Stimulated activated naive B cell treated with anti-CD40 and anti-IgM and Interleukin-4, amounts not matched to agents 10 μg/mL and 1 μg/mL and 100 μg/mL, for 72 hours (primary cell): ENCODE measurements around the gene MAJIN.

Experiments used
- ATAC-seq, 2 donors: fragments of 150-1000 bp; cut with Tn5 transposase; replicated peaks; 2 replicates each; pipeline ENCODE4 v1.10.0; 2021; ENCODE audit warnings: moderate library complexity in 1 of 2
- DNase-seq: peaks from one replicate; pipeline ENCODE4 v3.0.0; 2021
- H3K27ac Mint-ChIP-seq: one replicate; pipeline ENCODE4 v1.8.0; 2022; ENCODE audit warnings: mild to moderate bottlenecking, mixed read lengths
- H3K27me3 Mint-ChIP-seq, 2 donors: one replicate each; pipeline ENCODE4 v1.8.0; 2022; ENCODE audit warnings: mixed read lengths in 2 of 2
- H3K36me3 Mint-ChIP-seq, 2 donors: one replicate each; pipeline ENCODE4 v1.8.0; 2022; ENCODE audit warnings: mixed read lengths in 2 of 2, mild to moderate bottlenecking in 1 of 2
- H3K4me1 Mint-ChIP-seq, 2 donors: one replicate each; pipeline ENCODE4 v1.8.0; 2022; ENCODE audit warnings: mixed read lengths in 2 of 2, mild to moderate bottlenecking in 1 of 2
- H3K4me3 Mint-ChIP-seq, 2 donors: one replicate each; pipeline ENCODE4 v1.8.0; 2022; ENCODE audit warnings: mild to moderate bottlenecking in 2 of 2, mixed read lengths in 2 of 2, moderate library complexity in 1 of 2
- H3K9me3 Mint-ChIP-seq, 2 donors: one replicate each; pipeline ENCODE4 v1.8.0; 2022; ENCODE audit warnings: mixed read lengths in 2 of 2, mild to moderate bottlenecking in 1 of 2

MAJIN gene

GRCh38 chr11:64905516-64906313 is 66.2 kb downstream of the MAJIN start:
- DNase-seq (no peak), ATAC-seq (no peak)
- Mint-ChIP-seq H3K36me3 (peaks cover 41 to 51% of the 10 kb centered on the region in 2 donors), H3K4me3 (no peak overlapping the region), H3K27me3 (no peaks in the 10 kb centered on the region), H3K27ac (no peak overlapping the region), H3K9me3 (no peaks in the 10 kb centered on the region), H3K4me1 (peaks cover 0 to 5% of the 10 kb centered on the region in 2 donors)

DNA sequence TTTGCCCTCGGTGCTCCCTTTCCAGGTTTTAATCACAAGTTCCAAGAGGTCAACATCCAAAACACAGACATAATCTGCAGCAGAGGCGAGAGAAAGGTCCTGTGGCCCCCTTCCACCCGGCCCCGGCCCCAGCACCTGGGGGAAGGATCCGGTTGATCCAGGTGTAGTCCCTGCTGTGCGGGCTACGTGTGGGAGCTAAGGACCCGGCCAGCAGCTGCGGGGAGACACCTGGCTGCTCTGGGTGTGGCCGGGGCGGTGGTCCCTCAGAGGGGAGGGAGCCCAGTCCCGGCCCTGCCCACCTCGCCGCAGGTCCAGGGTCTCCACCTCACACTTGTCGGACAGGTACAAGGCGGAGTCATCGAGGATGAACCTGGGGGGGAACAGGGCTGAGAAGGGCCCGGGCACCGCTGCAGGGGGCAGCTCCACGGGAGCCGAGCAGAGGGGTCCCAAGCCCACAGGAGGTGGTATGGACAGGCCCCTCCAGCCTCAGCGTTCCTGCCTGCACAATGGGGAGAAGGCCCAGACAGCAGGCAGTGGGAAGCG is 68.5 kb downstream of the MAJIN start:
- Mint-ChIP-seq H3K9me3 (no peaks in the 10 kb centered on the region), H3K4me1 (peaks cover 0 to 8% of the 10 kb centered on the region in 2 donors), H3K36me3 (peaks cover 37 to 43% of the 10 kb centered on the region in 2 donors), H3K27me3 (no peaks in the 10 kb centered on the region), H3K4me3 (no peak overlapping the region), H3K27ac (no peak overlapping the region)
- ATAC-seq (no peak), DNase-seq (no peak)

- no peak for DNase-seq
- H3K4me3 Mint-ChIP-seq, result no peak overlapping the region
- H3K27me3 Mint-ChIP-seq, result no peaks in the 10 kb centered on the region
- peaks cover 35 to 42% of the 10 kb centered on the region in 2 donors for H3K36me3 Mint-ChIP-seq
- no peaks in the 10 kb centered on the region for H3K9me3 Mint-ChIP-seq
- H3K27ac Mint-ChIP-seq, result peak overlapping the region; percentile 37
- H3K4me1 Mint-ChIP-seq, result peaks cover 0 to 8% of the 10 kb centered on the region in 2 donors
- ATAC-seq, result no peak
Measured at GRCh38 chr11:64902102-64902900, 69.6 kb downstream of the MAJIN start.

GRCh38 chr11:64900774-64901173 is 71.1 kb downstream of the MAJIN start:
- Mint-ChIP-seq H3K36me3 (peaks cover 42 to 44% of the 10 kb centered on the region in 2 donors), H3K4me1 (peaks cover 0 to 8% of the 10 kb centered on the region in 2 donors), H3K27ac (no peak overlapping the region), H3K9me3 (no peaks in the 10 kb centered on the region), H3K27me3 (no peaks in the 10 kb centered on the region), H3K4me3 (no peak overlapping the region)
- ATAC-seq, result no peak
- no peak for DNase-seq

DNA sequence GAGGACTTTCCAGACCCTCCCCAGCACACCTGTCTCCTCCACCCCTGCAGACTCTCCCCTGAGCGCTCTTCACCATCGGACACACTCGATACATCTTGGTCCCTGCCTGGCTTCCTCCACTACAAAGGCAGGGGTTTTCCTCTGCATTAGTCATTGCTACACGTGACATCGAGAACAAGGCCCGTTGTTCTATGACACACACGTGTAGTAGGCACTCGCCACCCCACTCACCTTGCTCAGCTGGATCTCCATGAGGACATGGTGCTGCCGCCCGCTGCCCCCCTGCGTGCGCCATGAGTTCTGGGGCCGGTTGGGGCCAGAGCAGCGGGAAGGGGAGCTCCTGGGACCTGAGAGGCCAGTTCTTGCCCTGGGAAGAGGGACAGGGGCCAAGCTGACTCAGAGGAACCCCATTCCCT is 71.6 kb downstream of the MAJIN start:
- DNase-seq (no peak), ATAC-seq (peak; percentile 70 to 87)
- no peaks in the 10 kb centered on the region for H3K9me3 Mint-ChIP-seq
- H3K36me3 Mint-ChIP-seq, result peaks cover 44 to 45% of the 10 kb centered on the region in 2 donors
- no peak overlapping the region for H3K4me3 Mint-ChIP-seq
- H3K27me3 Mint-ChIP-seq, result no peaks in the 10 kb centered on the region
- H3K4me1 Mint-ChIP-seq, result peaks cover 0 to 11% of the 10 kb centered on the region in 2 donors
- no peak overlapping the region for H3K27ac Mint-ChIP-seq

DNA sequence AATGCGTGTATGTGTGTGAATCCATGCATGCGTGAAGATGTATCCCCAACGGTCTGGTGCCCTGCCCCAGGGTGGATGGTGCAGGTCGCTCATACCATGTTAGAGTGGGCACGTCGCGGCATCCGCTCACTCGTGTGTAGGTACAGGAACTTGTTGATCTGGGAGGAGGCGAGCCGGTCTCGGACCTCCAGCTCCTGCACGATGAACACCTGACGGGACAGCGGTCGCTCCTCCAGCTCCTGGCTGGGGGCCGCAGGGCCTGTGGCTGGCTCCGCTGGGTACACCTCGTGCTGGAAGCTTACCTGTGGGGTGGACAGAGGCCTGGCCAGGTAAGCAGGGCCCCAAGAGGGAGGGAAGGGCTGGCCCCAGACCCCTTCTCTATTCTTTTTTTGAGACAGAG is 73.4 kb downstream of the MAJIN start:
- no peak overlapping the region for H3K4me3 Mint-ChIP-seq
- no peak overlapping the region for H3K27ac Mint-ChIP-seq
- H3K4me1 Mint-ChIP-seq, result peaks cover 11 to 18% of the 10 kb centered on the region in 2 donors
- H3K9me3 Mint-ChIP-seq, result no peaks in the 10 kb centered on the region
- peaks cover 41 to 42% of the 10 kb centered on the region in 2 donors for H3K36me3 Mint-ChIP-seq
- no peaks in the 10 kb centered on the region for H3K27me3 Mint-ChIP-seq
- DNase-seq (no peak), ATAC-seq (no peak)

DNA sequence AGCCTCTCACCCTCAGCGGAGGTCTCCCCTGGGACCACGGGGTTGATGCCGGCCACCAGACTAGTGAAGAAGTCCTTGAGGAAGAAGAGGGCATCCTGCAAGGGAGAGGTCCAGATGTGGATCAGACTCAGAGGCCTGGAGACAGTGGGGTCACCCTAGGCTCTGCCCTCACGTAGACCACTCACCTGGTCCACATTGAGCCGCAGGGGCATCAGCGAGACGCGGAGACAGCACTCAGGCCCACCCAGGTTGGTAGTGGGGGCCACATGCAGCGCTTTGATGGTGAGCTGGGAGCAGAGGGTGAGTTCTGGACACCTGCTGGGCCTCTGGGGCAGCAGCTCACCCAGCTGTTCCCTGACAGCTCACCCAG is 73.8 kb downstream of the MAJIN start:
- Mint-ChIP-seq H3K27ac (no peak overlapping the region), H3K4me3 (no peak overlapping the region), H3K9me3 (no peaks in the 10 kb centered on the region), H3K4me1 (peaks cover 16 to 18% of the 10 kb centered on the region in 2 donors), H3K27me3 (no peaks in the 10 kb centered on the region), H3K36me3 (peaks cover 40 to 42% of the 10 kb centered on the region in 2 donors)
- ATAC-seq (no peak), DNase-seq (no peak)

DNA sequence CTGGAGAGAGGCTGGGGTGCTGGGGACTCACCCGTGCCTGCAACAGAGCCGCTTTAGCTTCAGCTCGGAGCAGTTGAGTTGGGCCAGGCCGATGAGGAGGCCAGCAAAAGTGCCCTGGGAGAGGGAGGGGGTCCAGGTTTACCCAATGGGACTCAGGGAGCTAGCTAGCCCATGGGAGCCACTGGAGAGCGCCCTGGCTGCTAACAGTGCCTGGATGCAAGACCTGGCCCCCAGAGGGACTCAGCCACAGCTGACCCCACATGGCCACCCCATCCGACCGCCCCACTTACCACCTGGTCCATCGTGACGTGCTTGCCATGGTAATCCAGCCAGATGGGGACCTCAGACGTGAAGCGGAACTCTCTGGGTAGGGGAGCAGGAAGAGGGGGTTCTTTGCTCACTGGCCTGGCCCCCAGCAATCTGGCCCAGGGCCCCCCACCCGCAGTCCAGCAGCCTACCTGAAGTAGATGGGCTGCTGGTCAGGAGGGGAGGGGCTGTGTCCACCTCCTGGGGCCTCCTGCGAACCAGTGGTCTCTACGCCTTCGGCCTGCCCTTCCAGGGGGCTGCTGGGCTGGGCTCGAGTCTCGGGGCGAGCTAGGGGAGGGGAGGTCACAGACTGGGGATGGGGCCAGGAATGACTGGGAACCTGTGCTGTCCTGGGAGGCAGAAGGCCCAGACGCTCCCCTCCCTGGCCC is 74.4 kb downstream of the MAJIN start:
- Mint-ChIP-seq H3K27me3 (no peaks in the 10 kb centered on the region), H3K27ac (no peak overlapping the region), H3K9me3 (no peaks in the 10 kb centered on the region), H3K4me3 (no peak overlapping the region), H3K4me1 (peaks cover 19 to 21% of the 10 kb centered on the region in 2 donors), H3K36me3 (peaks cover 38 to 42% of the 10 kb centered on the region in 2 donors)
- no peak for DNase-seq
- ATAC-seq, result no peak

GRCh38 chr11:64896448-64897022 is 75.4 kb downstream of the MAJIN start:
- Mint-ChIP-seq H3K4me1 (peaks cover 25 to 31% of the 10 kb centered on the region in 2 donors), H3K4me3 (no peak overlapping the region), H3K36me3 (peaks cover 30 to 36% of the 10 kb centered on the region in 2 donors), H3K27ac (no peak overlapping the region), H3K27me3 (no peaks in the 10 kb centered on the region), H3K9me3 (no peaks in the 10 kb centered on the region)
- DNase-seq, result no peak
- ATAC-seq, result no peak

GRCh38 chr11:64894812-64895452 is 77.0 kb downstream of the MAJIN start:
- H3K27ac Mint-ChIP-seq, result no peak overlapping the region
- no peaks in the 10 kb centered on the region for H3K9me3 Mint-ChIP-seq
- H3K36me3 Mint-ChIP-seq, result peaks cover 27 to 28% of the 10 kb centered on the region in 2 donors
- H3K4me3 Mint-ChIP-seq, result no peak overlapping the region
- H3K4me1 Mint-ChIP-seq, result peaks cover 20 to 39% of the 10 kb centered on the region in 2 donors
- no peak for ATAC-seq
- no peak for DNase-seq
- no peaks in the 10 kb centered on the region for H3K27me3 Mint-ChIP-seq

GRCh38 chr11:64894070-64894811 is 77.7 kb downstream of the MAJIN start:
- Mint-ChIP-seq H3K27me3 (no peaks in the 10 kb centered on the region), H3K4me1 (peaks cover 21 to 40% of the 10 kb centered on the region in 2 donors), H3K9me3 (no peaks in the 10 kb centered on the region), H3K36me3 (peaks cover 24% of the 10 kb centered on the region in 2 donors), H3K4me3 (no peak overlapping the region), H3K27ac (peak overlapping the region; percentile 37)
- ATAC-seq (peak; percentile 97 to 98), DNase-seq (peak; percentile 82)

- no peaks in the 10 kb centered on the region for H3K9me3 Mint-ChIP-seq
- peaks cover 26 to 48% of the 10 kb centered on the region in 2 donors for H3K4me1 Mint-ChIP-seq
- no peak overlapping the region for H3K4me3 Mint-ChIP-seq
- peaks cover 19% of the 10 kb centered on the region in 2 donors for H3K36me3 Mint-ChIP-seq
- no peak overlapping the region for H3K27ac Mint-ChIP-seq
- no peak for DNase-seq
- H3K27me3 Mint-ChIP-seq, result no peaks in the 10 kb centered on the region
- peak in 1 of 2 donors; percentile 17 for ATAC-seq
Measured at GRCh38 chr11:64893194-64894069, 78.5 kb downstream of the MAJIN start.
